NCI-H128 (cell line): ENCODE measurements around the gene EBF3.
A peak's percentile ranks its signal among the peaks of the same experiment; 100 is the strongest.

ENCODE experiments used
- DNase-seq: peaks from one replicate; lab custom pipeline; 2025; ENCODE audit not compliant: unreplicated experiment; lab: John Stamatoyannopoulos, UW

Gene EBF3, protein sequence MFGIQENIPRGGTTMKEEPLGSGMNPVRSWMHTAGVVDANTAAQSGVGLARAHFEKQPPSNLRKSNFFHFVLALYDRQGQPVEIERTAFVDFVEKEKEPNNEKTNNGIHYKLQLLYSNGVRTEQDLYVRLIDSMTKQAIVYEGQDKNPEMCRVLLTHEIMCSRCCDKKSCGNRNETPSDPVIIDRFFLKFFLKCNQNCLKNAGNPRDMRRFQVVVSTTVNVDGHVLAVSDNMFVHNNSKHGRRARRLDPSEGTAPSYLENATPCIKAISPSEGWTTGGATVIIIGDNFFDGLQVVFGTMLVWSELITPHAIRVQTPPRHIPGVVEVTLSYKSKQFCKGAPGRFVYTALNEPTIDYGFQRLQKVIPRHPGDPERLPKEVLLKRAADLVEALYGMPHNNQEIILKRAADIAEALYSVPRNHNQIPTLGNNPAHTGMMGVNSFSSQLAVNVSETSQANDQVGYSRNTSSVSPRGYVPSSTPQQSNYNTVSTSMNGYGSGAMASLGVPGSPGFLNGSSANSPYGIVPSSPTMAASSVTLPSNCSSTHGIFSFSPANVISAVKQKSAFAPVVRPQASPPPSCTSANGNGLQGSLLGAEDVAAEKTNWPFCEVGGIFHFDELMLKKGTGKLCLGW

DNA sequence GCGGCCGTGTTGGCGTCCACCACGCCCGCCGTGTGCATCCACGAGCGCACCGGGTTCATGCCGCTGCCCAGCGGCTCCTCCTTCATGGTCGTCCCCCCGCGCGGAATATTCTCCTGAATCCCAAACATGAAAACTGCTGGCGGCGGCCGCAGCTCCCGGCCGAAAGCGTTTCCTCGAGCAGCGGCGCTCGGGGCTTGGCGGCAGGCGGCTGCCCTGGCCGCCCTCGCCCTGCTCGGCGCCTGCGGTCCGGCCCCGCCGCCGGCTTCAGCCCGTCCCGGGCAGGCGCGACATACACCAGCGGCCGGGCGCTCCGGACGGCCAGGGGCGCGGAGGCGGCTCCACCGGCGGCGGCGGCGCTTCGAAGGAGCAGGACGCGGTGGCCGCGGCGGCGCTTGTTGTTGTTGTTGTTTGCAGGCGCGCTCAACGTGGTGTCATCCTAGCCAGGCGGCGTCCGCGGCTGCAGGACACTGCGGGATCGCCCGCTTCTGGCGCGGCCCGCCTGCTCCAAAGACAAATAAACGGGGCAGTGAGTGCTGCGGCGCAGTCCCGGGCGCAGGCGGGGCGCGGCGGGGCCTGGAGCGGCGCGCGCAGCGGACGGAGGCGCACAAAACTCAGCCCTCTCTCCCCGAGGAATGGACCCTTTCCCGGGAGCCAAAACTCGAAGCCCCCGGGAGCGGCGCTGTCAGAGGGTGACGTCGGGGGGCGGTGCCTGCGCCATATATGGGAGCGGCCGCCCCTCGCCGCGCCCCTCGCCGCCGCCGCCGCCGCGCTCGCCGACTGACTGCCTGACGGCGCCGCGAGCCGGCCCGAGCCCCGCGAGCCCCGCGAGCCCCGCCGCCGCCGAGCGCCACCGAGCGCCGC, at the start of gene EBF3:
TSS of gene EBF3 (minus strand) at position 634 of the 861 bp plus-strand sequence. CDS start at position 128, 506 bp downstream.
- DNase-seq: peak; percentile 33

DNA sequence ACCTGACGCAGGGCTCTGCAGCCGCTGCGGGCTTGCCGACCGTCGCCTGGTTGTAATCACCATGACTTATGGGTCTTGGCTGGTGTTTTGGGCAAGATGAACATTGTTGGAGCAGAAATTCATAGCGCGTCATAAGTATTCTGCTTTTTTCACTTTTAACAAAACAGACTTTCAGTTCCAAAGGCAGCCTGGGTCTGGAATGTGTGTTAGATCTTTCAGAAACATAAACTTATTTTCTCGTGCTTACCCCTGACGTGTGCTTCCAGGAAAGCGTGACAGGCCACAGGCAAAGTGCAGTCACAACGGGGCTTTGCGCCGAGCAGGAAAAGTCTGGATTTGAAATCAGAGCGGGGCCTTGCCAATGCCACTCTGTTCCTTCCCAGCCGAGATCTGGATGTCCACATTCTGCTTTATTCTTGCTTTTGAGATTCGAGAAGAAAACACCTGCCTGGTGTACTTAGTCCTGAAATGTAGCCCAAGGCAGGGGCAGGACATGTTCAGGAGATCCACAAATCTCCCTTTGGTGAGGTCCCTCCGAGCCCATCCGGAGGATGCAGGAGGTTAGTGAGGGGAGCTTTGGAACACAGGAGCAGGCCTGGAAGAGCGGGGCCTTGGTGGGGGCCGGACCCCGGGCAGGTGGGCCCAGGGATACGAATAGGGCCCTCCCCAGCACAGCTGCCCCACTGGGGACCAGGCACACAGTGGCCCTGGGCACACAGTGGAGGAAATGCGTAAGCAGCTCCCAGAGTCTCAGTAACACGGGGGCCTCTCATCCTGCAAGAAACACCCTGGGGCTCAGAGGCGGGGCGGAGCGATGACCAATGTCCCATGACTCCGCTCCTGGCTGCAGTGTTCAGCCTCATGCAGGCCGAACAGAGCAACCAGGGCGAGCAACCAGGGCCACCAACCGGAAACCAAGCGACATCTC, 49.5 kb upstream of the EBF3 start:
- no peak for DNase-seq

- no peak for DNase-seq
Observed at GRCh38 chr10:130012129-130012528, 48.1 kb upstream of the EBF3 start.

DNA sequence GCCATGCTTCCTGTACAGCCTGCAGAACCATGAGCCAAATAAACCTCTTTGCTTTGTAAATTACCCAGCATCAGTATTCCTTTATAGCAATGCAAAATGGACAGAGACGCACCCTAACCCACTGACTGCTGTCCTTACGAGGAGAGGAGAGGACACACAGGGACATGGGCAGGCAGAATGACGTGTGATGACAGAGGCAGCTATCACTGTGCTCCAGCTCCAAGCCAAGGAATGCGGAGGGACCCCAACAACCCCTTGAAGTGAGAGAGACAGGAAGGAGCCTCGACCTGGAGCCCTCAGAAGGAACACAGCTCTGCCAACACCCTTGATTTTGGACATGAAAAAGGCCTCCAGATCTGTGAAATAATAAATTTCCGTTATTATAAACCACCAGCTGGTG, 46.6 kb upstream of the EBF3 start:
- DNase-seq: no peak

DNA sequence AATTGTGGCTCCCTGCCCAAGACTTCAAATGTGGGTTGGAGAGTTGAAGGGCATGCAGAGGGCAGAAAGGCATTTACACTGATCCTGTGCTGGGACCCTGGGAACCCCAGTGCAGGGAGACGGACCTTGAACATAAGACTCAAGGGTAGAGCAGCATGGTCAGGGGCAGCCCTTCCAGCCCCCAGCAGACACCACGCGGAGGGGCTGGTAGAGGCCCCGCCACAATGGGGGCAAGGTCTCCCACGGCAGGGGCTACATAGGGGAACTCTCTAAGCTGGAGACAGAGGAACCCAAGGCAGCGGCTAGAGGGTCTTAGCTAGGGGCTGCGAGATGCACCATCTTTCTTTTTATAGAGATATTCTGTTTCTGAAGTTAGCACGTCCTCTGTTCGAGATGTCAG, 45.2 kb upstream of the EBF3 start:
- no peak for DNase-seq

DNA sequence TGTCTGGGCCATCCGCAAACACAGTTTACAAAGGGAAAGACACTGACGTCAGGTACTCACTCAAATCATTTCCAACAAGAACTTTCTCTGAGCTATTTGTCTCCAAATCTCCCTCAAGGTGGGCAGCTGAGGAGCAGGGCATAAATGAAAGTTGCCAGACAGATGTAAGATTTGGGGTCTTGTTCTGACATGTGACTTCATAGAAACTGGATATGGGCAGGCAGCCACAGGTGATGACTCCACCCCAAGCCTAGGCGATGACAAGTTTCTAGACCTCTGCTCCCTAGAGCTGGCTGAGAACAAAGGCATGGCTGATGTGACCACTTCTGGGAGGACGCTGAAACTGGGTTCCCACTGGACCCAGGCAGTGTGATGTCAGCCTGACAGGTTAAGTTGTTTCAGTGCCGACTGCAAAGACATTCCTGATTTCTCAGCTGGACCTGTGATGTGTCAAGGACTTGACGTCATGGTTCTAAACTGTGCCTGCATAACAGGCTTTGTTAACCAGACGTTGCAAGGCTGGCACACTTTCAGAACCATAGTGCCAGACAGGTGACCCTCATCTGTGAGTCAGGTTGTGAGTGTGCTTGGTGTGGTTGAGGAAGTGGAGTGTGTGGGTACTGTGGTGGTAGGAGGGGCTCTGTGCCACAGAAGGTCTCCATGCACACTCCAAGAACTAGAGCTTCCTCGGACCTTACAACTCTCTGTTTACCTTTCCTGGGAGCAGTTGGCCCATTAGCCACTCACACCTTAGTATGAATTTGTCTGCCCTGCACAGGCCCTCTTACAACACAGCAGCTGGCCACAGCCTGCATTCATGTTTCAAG, 39.9 kb upstream of the EBF3 start:
- no peak for DNase-seq

DNA sequence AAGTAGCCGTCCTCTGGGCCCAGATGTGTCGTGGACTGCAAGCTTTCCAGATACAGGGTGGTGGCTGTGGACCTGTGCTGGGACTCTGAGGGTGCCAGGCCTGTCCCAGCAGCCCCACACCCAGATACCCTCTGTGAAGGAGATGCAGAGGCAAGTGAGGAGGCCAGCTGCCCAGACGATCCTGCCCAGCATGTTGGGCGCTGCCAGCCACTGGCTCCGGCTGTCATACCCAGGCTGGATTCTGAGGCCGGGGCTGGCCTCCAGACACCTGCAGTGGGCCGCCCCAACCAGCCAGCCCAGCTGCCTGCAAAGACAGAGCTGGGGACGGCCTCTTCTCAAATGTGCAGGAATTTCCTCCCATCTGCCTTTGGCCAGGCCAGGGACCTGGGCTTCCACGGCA, 39.1 kb upstream of the EBF3 start:
- DNase-seq: no peak

- DNase-seq: no peak
Observed at GRCh38 chr10:130002606-130003005, 38.5 kb upstream of the EBF3 start.

DNA sequence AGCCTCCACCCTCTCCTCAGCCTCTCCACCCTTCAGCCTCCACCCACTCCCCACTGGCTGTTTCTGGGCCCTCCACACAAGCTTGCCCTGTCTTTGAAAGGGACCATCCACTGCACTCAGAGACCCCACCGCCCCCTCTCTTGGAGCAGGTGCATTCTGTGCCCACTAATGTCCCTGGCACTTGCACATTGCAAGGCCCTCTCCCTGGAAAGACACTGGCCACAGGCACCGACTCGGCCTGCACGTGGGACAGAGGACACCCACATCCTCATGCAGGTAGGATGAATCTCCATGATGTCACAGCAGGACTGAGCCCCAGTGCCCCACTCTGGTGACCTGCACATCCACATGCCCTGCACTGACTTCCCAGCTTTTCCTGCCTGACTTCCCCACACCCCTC, 36.8 kb upstream of the EBF3 start:
- no peak for DNase-seq

- DNase-seq: no peak
Observed at GRCh38 chr10:129999140-129999539, 35.1 kb upstream of the EBF3 start.

GRCh38 chr10:129993621-129994020, 29.5 kb upstream of the EBF3 start:
- no peak for DNase-seq

DNA sequence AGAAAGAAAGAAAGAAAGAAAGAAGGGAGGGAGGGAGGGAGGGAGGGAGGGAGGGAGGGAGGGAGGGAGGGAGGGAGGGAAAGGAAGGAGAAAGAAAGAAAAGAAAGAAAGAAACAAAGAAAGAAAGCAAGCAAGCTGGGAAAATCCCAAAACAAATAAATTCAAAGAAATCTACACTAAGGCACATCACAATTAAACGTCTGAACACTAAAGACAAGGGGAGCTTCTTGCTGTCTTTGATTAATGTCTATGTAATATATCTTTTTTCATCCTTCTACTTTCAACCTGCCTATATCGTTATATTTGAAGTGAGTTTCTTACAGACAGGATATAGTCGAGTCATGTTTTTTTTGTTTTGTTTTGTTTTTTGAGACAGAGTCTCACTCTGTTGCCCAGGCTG, 28.3 kb upstream of the EBF3 start:
- no peak for DNase-seq

- no peak for DNase-seq
Observed at GRCh38 chr10:129982825-129983224, 18.8 kb upstream of the EBF3 start.

GRCh38 chr10:129978980-129979379, 14.9 kb upstream of the EBF3 start:
- DNase-seq: no peak

GRCh38 chr10:129978322-129978721, 14.2 kb upstream of the EBF3 start:
- no peak for DNase-seq

- DNase-seq: no peak
Observed at GRCh38 chr10:129977794-129978193, 13.7 kb upstream of the EBF3 start.

DNA sequence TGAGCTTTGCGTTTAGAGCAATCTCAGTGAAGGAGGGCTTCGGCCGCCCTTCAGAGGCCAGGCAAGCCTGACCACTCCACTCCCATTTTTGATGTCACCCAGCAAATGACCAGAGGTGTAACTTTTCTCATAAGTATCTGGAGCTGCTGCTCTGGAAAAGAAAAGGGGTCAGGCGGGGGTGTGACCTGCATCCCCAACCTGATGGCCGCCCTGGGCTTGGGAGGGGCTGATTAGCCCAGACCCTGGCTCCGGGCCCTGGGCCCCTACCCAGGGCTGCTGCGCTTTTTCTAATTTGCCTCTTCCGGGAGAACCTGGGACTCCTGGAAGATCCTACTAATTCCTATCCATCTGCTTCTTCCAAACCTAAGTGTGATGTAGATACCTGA, 9.6 kb upstream of the EBF3 start:
- DNase-seq: no peak

DNA sequence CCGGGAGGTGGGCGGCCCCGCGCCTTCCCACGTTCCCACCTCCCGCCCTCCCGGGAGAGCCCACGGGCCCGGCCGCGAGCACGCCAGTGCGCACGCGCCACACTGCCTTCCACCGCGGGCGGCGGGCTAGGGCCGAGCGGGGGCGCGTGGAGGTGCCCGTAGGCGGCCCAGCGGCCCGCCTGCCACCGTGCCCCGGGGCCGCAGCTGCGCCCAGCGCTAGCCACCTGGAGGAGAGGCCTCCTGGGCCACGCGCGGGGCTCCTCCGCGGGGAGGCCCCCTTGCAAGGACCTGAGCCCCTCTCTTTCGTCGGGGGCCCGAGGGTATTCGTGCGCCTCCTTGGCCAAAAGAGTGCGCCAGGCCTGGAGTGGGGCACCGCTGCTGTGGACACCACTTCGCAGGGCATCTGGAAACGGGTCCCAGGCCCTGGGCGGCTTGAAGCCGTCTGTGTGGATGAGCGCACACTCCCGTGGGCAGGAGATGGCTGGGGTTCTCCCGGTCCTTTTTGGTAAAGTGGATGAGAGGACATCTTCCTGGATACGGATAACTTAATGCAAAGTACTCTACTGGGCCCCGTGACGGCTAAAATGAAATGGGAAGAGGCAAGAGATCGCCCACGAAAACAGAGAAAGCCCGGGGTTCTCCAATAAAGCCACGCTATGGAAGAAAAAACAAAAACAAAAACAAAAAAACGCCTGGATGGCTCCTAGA, 9.0 kb upstream of the EBF3 start:
- no peak for DNase-seq
